HCT116 (cell line): Measurements from ENCODE around the gene HOXA13. TPM values are rescaled to one million over a fixed set of nuclear protein-coding genes. Genes with fewer than 3 reads are reported as not detected.

Experiments
- ATAC-seq: fragments of 200-7000 bp; cut with Tn5 transposase; 2 replicates; pipeline ENCODE4 v1.9.1; 2020; ENCODE audit warnings: mild to moderate bottlenecking, moderate library complexity
- BruUV-seq: library from RNA; stranded (reverse); fragments of 400-500 nt; replicated peaks from 2 replicates; lab custom pipeline; 2021; lab: Mats Ljungman, UMichigan
- CTCF ChIA-PET: fragments of 300-600 bp; sonication (Branson Sonifier 250); formaldehyde crosslinking; loops from one replicate; lab custom pipeline; 2021; ENCODE audit warnings: antibody characterized with exemption; lab: Charles Lee
- POLR2A ChIA-PET: fragments of 300-600, 350-600 bp; sonication (Branson Sonifier 250); formaldehyde crosslinking; loops from one replicate; lab custom pipeline; 2021; ENCODE audit warnings: antibody characterized with exemption; lab: Charles Lee
- RAD21 ChIA-PET, 2 experiments: fragments of 300-600 bp; sonication (Branson Sonifier 250); formaldehyde crosslinking; loops; one replicate each; lab custom pipeline; 2023; ENCODE audit warnings: low total read pairs in 2 of 2; ENCODE audit not compliant: uncharacterized antibody in 2 of 2, unreplicated experiment in 2 of 2, low non-redundant PET in 1 of 2; lab: Charles Lee
- DNase-seq: peaks from one replicate; pipeline ENCODE4 v3.0.0-alpha.2; 2010; ENCODE audit warnings: low read depth, low spot score
- H2AFZ ChIP-seq: fragments of 200-600 bp; shearing (Covaris generic), sonication (generic); 2 replicates; pipeline ENCODE4 v1.6.1; 2017; ENCODE audit warnings: low read depth, mixed run types, mixed read lengths, antibody characterized with exemption, low read length; ENCODE audit not compliant: poor library complexity, severe bottlenecking
- H3K27ac ChIP-seq: 2 replicates; pipeline ENCODE4 v1.5.1; 2012; ENCODE audit warnings: low read depth, low read length
- H3K27me3 ChIP-seq: fragments of 200-600 bp; sonication (generic); 2 replicates; pipeline ENCODE4 v1.6.1; 2016; ENCODE audit warnings: mixed run types, low read length, mixed read lengths; ENCODE audit not compliant: insufficient read depth
- H3K36me3 ChIP-seq, 2 experiments: fragments of 200-500 bp in 1 of 2; fragments of 200-600 bp in 1 of 2; sonication (Bioruptor generic) in 1 of 2; sonication (generic) in 1 of 2; 2 replicates each; pipeline versions ENCODE4 v1.5.1 to v1.6.1; 2014 to 2016; ENCODE audit warnings: low read length in 2 of 2, inconsistent platforms in 1 of 2, mixed read lengths in 1 of 2, mixed run types in 1 of 2; ENCODE audit not compliant: insufficient read depth in 2 of 2, control insufficient read depth in 1 of 2
- H3K4me1 ChIP-seq, 2 experiments: fragments of 200-600 bp in 1 of 2; sonication (generic) in 1 of 2; 2 replicates each; pipeline versions ENCODE4 v1.5.1 to v1.6.1; 2012 to 2017; ENCODE audit warnings: low read length in 2 of 2, inconsistent platforms in 1 of 2, mild to moderate bottlenecking in 1 of 2, mixed read lengths in 1 of 2, mixed run types in 1 of 2, moderate library complexity in 1 of 2; ENCODE audit not compliant: insufficient read depth in 2 of 2, control insufficient read depth in 1 of 2
- H3K4me2 ChIP-seq: fragments of 200-600 bp; sonication (generic); 2 replicates; pipeline ENCODE4 v1.6.1; 2017; ENCODE audit warnings: mixed run types, low read length, mixed read lengths
- H3K4me3 ChIP-seq, 2 experiments: fragments of 200-600 bp in 1 of 2; sonication (generic) in 1 of 2; replicated peaks in 1 of 2; 2 replicates each; pipeline ENCODE4 v1.5.1; 2011 to 2016; ENCODE audit warnings: low read length in 2 of 2, control low read depth in 1 of 2, low read depth in 1 of 2, mild to moderate bottlenecking in 1 of 2, mixed read lengths in 1 of 2, mixed run types in 1 of 2
- H3K79me2 ChIP-seq: fragments of 200-600 bp; sonication (generic); 2 replicates; pipeline ENCODE4 v1.6.1; 2017; ENCODE audit warnings: mild to moderate bottlenecking, mixed run types, low read length, moderate library complexity, mixed read lengths; ENCODE audit not compliant: insufficient read depth
- H3K9ac ChIP-seq: fragments of 200-600 bp; sonication (generic); 2 replicates; pipeline ENCODE4 v1.6.1; 2016; ENCODE audit warnings: low read length, mixed read lengths
- H3K9me2 ChIP-seq: fragments of 200-600 bp; sonication (generic), shearing (Covaris generic); 2 replicates; pipeline ENCODE4 v1.6.1; 2017; ENCODE audit warnings: mixed run types, mild to moderate bottlenecking, moderate library complexity; ENCODE audit not compliant: insufficient read depth
- H3K9me3 ChIP-seq, 2 experiments: fragments of 200-500 bp in 1 of 2; fragments of 200-600 bp in 1 of 2; sonication (Bioruptor generic) in 1 of 2; sonication (generic) in 1 of 2; 2 replicates each; pipeline ENCODE4 v1.6.1; 2014 to 2017; ENCODE audit warnings: low read length in 2 of 2, mixed read lengths in 2 of 2, inconsistent platforms in 1 of 2, low read depth in 1 of 2, mild to moderate bottlenecking in 1 of 2, mixed run types in 1 of 2, moderate library complexity in 1 of 2; ENCODE audit not compliant: control insufficient read depth in 1 of 2, insufficient read depth in 1 of 2
- H4K20me1 ChIP-seq: fragments of 200-600 bp; sonication (generic), shearing (Covaris generic); 2 replicates; pipeline ENCODE4 v1.6.1; 2017; ENCODE audit warnings: mixed run types, mild to moderate bottlenecking, moderate library complexity; ENCODE audit not compliant: insufficient read depth
- CBX3 ChIP-seq: IDR thresholded peaks from 2 replicates; pipeline ENCODE4 v1.6.1; 2012; ENCODE audit warnings: low read depth
- FOSL1 ChIP-seq: IDR thresholded peaks from 2 replicates; pipeline ENCODE4 v1.6.1; 2012; ENCODE audit warnings: low read depth
- JUND ChIP-seq: IDR thresholded peaks from 2 replicates; pipeline ENCODE4 v1.6.1; 2012
- POLR2A ChIP-seq: IDR thresholded peaks from 2 replicates; pipeline ENCODE4 v1.7.0; 2011; ENCODE audit warnings: borderline replicate concordance; ENCODE audit not compliant: insufficient read depth, insufficient read length; ENCODE audit errors: extremely low read depth
- POLR2AphosphoS5 ChIP-seq: IDR thresholded peaks from 2 replicates; pipeline ENCODE4 v1.6.1; 2011; ENCODE audit warnings: mild to moderate bottlenecking, low read depth, low read length, moderate library complexity
- RAD21 ChIP-seq: IDR thresholded peaks from 2 replicates; pipeline ENCODE4 v1.6.1; 2012; ENCODE audit warnings: low read depth, mild to moderate bottlenecking
- SRF ChIP-seq: IDR thresholded peaks from 2 replicates; pipeline ENCODE4 v1.6.1; 2012; ENCODE audit warnings: low read depth
- YY1 ChIP-seq: IDR thresholded peaks from 2 replicates; pipeline ENCODE4 v1.6.1; 2011; ENCODE audit warnings: low read length, low read depth, moderate library complexity, mild to moderate bottlenecking; ENCODE audit not compliant: insufficient replicate concordance; ENCODE audit errors: extremely low read depth
- ZNF274 ChIP-seq: fragments of 200-500 bp; sonication (Bioruptor generic); IDR thresholded peaks from 2 replicates; pipeline ENCODE4 v1.6.1; 2014; ENCODE audit warnings: mild to moderate bottlenecking, low read depth, low read length, inconsistent platforms
- intact Hi-C: fragments of 100-400 bp; cut with micrococcal nuclease; formaldehyde crosslinking; loops from 2 replicates; pipeline ENCODE4 v1.10.0; 2022
- total RNA-seq: library from RNA; stranded (reverse); gene quantifications from one replicate; pipeline ENCODE4 v1.2.1, GENCODE V29; 2021; ENCODE audit not compliant: unreplicated experiment
- TF ChIP-seq, protein P1 (sequence below): IDR thresholded peaks from 2 replicates; pipeline ENCODE4 v1.6.1; 2012
- TF ChIP-seq, protein P2 (sequence below), 3 experiments: fragments of 200-600 bp in 1 of 3; sonication (generic) in 1 of 3; IDR thresholded peaks in 2 of 3; conservative IDR thresholded peaks in 1 of 3; 2 replicates each; pipeline ENCODE4 v1.5.1; 2012 to 2017; ENCODE audit warnings: low read depth in 2 of 3, low read length in 2 of 3, antibody characterized with exemption in 1 of 3, borderline replicate concordance in 1 of 3, control low read depth in 1 of 3, mild to moderate bottlenecking in 1 of 3, mixed read lengths in 1 of 3, mixed run types in 1 of 3, moderate library complexity in 1 of 3; ENCODE audit not compliant: insufficient read depth in 1 of 3
- TF ChIP-seq, protein P3 (sequence below): IDR thresholded peaks from 2 replicates; pipeline ENCODE4 v1.6.1; 2011; ENCODE audit warnings: mild to moderate bottlenecking, low read length, moderate library complexity; ENCODE audit not compliant: insufficient replicate concordance; ENCODE audit errors: extremely low read depth

Gene HOXA13
- total RNA-seq, 1 experiment from 2014 or later = 3.6 TPM

DNA sequence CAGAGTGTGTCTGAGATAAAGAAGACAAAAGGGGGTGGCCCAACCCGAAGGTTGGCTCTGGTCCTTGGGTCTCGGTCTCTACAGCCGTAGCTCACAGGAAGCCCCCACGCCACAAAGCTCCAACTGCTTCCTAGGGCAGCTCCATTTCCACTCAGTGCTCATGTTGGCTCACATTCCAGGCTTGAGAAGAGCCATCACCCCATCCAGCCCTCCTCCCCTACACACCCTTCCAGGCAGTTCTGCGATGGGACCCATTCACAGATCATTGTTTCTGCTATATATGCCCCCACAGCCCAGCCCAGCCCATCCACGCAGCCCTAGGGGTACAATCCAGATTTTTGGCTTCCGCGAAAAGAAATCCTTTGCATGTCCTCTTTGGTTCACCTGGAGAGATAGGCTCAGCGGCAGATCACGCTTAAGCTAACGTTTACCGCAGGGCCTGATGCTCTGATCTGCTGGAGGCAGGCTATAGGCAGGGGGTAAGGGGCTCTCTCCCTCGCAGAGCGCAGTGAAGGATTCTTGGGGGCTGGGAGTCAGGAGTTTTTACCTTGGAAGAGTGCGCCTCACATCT is 8.6 kb downstream of the HOXA13 start:
- RAD21 ChIA-PET = no interaction called here
- Histone ChIP-seq H4K20me1 (no peaks in the 10 kb centered on the region), H3K27ac (no peak overlapping the region), H3K4me1 (no peaks in the 10 kb centered on the region), H3K36me3 (no peaks in the 10 kb centered on the region), H2AFZ (no peak overlapping the region), H3K4me2 (no peak overlapping the region), H3K4me3 (no peak overlapping the region), H3K27me3 (no peaks in the 10 kb centered on the region), H3K9ac (no peak overlapping the region), H3K9me3 (no peaks in the 10 kb centered on the region), H3K79me2 (no peaks in the 10 kb centered on the region), H3K9me2 (no peaks in the 10 kb centered on the region)
- POLR2A ChIA-PET = no interaction called here
- TF ChIP-seq FOSL1 (no peak), POLR2AphosphoS5 (no peak), SRF (no peak), ZNF274 (no peak), RAD21 (no peak), YY1 (no peak), JUND (no peak), CBX3 (no peak), POLR2A (no peak)
- TF ChIP-seq, protein P1, sequence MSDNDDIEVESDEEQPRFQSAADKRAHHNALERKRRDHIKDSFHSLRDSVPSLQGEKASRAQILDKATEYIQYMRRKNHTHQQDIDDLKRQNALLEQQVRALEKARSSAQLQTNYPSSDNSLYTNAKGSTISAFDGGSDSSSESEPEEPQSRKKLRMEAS = no peak
- TF ChIP-seq, protein P2, sequence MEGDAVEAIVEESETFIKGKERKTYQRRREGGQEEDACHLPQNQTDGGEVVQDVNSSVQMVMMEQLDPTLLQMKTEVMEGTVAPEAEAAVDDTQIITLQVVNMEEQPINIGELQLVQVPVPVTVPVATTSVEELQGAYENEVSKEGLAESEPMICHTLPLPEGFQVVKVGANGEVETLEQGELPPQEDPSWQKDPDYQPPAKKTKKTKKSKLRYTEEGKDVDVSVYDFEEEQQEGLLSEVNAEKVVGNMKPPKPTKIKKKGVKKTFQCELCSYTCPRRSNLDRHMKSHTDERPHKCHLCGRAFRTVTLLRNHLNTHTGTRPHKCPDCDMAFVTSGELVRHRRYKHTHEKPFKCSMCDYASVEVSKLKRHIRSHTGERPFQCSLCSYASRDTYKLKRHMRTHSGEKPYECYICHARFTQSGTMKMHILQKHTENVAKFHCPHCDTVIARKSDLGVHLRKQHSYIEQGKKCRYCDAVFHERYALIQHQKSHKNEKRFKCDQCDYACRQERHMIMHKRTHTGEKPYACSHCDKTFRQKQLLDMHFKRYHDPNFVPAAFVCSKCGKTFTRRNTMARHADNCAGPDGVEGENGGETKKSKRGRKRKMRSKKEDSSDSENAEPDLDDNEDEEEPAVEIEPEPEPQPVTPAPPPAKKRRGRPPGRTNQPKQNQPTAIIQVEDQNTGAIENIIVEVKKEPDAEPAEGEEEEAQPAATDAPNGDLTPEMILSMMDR (IDR thresholded peaks at IDR 0.05 in 2 of 3, conservative IDR thresholded peaks at IDR 0.05 in 1 of 3; ENCODE audit: borderline replicate concordance in 1 of 3, insufficient read depth in 1 of 3, low read depth in 2 of 3, low read length in 2 of 3) = no peak
- TF ChIP-seq, protein P3, sequence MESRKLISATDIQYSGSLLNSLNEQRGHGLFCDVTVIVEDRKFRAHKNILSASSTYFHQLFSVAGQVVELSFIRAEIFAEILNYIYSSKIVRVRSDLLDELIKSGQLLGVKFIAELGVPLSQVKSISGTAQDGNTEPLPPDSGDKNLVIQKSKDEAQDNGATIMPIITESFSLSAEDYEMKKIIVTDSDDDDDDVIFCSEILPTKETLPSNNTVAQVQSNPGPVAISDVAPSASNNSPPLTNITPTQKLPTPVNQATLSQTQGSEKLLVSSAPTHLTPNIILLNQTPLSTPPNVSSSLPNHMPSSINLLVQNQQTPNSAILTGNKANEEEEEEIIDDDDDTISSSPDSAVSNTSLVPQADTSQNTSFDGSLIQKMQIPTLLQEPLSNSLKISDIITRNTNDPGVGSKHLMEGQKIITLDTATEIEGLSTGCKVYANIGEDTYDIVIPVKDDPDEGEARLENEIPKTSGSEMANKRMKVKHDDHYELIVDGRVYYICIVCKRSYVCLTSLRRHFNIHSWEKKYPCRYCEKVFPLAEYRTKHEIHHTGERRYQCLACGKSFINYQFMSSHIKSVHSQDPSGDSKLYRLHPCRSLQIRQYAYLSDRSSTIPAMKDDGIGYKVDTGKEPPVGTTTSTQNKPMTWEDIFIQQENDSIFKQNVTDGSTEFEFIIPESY = no peak
- BruUV-seq = no TSS peak
- intact Hi-C loops = loop anchor here (10.0 kb wide), 2 partner anchors 554 to 1434 kb away; partner anchors contain the start of gene TAX1BP1
- DNase-seq (no peak), ATAC-seq (no peak)
- CTCF ChIA-PET = interaction anchor here (2.2 kb wide), 1 partner anchor 12 kb away, joined by 9 read pairs; no protein-coding TSS in a partner anchor
